Measurements from ENCODE around the gene MRPS31.
"Not testable (repeated sequence)": the region's sequence is repeated elsewhere in the genome, so short reads cannot be mapped to it uniquely, and the experiment has no call there.

MRPS31 gene

DNA sequence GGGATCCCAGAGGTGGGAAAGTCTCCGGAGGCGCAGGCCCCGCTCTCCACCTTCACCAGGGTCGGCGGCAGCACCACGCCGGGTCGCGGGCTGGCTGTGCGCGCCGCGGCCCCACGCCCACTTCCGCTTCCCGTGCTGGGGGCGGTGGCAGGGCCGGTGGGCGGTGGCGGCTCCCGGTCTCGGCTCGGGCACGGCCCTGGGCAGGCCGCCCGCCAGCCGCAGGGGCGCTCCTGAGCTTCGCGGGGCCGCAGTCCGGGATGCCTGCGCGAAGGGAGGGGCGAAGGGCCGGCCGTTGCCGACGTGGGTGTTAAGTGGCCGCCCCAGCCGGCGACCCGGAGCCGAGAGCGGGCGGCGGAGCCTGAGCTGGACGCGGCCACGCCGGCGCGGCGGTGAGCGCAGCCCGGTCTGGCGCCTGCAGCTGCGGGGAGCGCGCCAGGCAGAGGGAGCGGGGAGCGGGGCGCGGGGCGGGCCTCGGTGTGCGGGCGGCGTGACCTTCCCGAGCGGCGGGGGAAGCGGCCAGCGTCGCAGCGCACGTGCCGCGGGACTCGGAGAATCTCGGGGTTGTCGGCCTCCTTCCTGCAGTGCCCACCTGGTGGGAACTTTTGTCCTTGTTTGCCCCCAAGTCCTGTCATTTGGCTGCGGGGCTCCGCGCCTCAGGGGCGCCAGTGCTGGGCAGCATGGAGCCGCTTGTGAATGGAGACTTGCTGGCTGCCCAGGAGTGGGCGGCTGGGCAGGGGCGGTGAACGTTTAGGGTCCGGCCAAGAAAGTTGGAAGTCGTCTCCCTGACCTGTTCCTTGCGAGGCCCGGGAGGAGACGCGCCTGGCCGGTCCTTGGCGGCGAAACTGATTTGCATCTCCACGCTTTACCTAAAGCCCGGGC is 18.5 kb upstream of the MRPS31 start, which contains the start of gene SLC25A15:
Gene SLC25A15, plus strand, starts transcription at position 337 of the 879 bp plus-strand sequence. CDS start 3,616 bp downstream, outside the sequence.
- DNase-seq = no peak

DNA sequence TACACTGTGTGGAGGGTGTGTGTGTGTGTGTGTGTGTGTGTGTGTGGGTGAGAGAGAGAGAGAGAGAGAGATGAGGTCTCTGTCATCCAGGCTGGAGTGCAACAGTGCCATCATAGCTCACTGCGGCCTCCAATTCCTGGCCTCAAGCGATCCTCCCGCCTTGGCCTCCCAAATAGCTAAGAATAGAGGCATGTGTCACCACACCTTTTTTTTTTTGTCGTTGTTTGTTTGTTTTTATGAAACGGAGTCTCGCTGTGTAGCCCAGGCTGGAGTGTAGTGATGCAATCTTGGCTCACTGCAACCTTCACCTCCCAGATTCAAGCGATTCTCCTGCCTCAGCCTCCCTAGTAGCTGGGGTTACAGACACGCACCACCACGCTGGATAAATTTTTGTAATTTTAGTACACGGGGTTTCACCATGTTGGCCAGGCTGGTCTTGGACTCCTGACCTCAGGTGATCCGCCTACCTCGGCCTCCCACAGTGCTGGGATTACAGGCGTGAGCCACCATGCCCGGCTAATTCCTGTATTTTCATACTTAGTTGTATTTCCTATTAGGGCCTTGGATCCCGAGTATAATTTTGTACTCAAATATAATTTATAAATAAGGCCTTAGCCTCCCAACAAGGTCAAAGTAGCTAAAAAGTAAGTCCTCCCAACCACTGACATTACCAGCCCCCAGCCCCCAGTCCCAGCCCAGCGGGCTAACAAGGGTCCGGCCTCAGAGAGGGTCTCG is 17.7 kb upstream of the MRPS31 start:
- DNase-seq = not testable (repeated sequence)

DNA sequence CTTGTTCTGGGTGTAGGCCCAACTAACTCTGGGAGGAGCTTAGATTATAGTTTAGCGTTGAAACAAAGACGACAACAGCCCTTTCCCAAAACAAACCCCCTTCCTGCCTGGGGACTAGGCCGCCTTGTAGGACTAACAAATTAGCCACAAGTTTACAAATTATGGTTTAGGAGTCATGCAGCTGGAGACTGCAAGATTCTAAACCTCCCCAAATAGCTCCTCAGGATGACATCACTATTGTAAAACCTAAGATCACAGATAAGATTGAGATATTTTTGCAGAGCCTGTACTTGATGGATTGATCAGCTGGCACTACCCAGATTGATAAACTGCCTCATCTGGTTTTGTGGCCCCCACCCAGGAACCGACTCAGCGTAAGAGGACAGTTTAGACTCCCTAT is 16.1 kb upstream of the MRPS31 start:
- DNase-seq = no peak

DNA sequence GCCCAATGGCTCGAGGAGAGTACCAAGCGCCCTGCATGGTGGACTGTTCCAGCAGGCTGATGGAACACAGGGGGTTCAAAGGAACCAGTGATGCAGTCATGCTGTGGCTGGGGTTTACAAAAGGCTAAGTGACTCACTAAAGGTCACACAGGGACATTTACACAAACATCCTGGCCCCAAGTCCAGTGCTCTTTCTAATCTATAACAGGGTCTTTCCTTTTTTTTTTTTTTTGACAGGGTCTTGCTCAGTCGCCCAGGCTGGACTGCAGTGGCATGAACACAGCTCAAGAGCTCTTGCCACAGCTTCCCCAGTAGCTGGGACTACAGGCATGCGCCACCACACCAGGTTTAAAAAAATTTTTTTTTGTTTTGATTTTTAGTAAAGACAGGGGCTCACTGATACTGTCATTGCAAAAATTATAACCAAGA is 15.6 kb upstream of the MRPS31 start:
- DNase-seq = no peak

DNA sequence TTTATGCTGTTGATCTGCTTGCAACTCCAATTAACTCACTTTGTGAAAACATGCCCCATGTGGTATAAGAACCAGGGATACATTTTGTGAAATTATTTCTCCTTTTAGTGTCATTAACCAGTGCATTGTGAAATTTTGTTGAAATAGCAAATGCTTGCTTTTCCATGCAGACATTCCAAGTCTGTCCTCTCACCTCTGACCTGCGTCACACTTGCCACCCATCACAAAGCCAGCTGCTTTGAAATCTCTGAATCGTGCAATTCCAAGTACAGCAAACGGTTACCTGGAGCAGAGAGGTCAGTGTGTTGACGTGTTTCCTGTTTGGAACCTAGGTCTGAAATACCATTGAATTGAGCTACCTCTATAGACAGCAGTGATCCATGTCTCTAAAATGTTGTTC is 13.6 kb upstream of the MRPS31 start:
- no peak for DNase-seq

DNA sequence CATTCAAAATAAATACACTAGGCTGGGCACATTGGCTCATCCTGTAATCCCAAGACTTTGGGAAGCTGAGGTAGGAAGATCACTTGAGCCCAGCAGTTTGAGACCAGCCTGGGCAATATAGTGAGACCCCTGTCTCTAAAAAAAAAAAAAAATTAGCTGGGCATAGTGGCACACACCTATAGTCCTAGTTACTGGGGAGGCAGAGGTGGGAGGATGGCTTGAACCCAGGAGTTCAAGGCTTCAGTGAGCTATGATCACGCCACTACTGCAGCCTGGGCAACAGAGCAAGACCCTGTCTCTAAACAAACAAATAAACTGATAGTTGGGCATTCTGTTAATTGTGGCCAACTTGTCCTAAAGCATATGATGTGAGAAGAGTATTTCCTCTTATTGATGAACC is 12.0 kb upstream of the MRPS31 start:
- DNase-seq = not testable (repeated sequence)

DNA sequence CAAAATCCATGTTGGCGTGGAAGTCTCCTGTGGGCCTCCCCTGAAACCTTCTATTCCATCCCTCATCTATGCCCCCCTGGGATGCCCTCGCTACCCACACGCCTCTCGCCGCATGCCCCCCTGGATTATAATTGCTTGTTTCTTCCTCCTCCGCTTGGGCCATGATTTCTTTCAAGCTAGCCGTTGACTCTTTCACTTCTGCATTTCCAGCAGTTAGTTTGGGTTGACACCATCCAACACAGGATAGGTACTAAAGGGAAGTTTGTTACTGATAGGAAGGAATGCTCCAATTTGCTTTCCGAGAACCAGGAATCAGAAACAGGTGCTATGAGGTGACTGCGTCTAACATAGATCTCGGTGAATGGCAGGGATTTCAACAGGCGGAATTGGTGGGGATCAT is 10.7 kb upstream of the MRPS31 start:
- DNase-seq = no peak

DNA sequence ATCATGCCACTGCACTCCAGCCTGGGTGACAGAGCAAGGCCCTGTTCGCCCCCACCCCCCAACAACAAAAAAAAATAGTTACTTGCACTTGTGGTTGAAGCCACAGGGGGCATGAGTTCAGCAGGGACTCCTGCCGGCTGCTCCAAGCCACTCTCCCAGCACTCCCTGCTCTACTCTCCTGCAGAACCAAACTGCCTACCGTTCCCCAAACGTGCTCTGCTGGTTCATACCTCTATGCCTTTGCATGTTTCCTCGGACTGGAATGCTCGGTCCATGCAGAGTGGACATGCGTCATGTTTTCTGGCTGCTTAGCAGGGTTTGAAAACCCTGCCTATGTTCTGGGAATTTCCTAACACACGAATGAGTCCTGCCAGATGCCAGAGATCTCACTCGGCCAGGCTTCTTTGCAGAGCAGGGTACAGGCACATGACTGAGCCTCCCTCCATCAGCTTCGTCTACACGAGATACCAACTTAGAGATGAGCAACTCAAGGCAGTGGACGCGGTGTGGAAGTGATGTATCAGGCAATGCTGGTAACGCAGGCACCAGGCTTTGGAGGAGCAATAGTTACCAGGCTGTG is 9.9 kb upstream of the MRPS31 start:
- DNase-seq = no peak

DNA sequence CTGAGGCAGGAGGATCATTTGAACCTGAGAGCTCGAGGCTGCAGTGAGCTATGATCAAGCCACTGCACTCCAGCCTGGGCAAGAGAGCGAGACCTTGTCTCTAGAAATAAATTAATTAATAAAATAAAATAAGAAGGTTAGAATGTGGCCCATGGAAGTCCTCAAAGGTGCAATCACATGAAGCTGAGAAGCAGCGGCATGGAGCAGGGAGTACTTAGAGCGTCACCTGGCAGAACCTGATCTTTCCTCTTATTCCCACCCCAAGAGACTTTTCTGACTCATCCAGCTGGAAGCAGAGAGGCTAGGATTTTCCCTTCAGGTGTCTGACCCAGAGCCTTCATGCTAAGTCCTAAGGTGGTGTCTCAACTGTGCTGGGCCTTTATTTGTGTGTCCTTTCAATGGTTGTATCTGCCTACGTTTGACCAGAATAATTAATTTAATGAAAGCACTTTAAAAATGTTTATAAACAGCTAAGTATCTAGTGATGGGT is 8.9 kb upstream of the MRPS31 start:
- DNase-seq = no peak

DNA sequence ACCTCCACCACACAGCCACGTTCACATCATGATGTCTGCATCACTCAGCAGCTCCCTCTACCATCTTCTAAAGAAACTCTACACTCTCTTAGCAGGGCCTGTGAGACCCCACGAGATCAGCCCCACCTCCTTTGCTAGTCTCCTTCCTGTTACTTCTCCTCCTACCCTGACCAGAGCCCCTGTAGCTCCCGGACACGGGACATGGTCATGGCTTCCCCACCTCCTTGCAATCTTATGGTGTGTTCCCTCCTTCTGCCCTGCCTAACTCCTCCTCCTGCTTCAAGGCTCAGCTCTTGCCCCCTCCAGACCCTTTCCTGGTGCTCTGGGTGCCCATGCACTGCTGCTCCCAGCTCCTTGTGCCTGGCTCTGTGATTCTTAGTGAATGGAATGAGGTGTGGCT is 8.1 kb upstream of the MRPS31 start:
- DNase-seq = no peak

DNA sequence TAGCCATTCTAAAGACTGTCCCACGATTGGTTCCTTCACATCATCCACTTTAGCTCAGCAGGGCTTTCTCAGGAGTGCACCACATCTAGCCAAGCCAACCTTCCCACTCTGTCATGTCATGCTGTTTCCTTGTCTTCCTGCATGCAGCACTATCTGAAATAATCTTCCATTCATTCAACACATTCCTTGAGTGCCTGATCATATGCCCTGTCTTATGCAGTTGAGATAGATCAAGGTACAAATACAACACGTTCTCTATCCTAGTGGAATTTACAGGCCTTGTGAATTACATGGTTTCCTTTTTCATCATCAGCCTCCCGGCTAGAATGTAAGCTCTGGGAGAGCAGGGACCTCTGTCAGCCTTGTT is 6.8 kb upstream of the MRPS31 start:
- no peak for DNase-seq

DNA sequence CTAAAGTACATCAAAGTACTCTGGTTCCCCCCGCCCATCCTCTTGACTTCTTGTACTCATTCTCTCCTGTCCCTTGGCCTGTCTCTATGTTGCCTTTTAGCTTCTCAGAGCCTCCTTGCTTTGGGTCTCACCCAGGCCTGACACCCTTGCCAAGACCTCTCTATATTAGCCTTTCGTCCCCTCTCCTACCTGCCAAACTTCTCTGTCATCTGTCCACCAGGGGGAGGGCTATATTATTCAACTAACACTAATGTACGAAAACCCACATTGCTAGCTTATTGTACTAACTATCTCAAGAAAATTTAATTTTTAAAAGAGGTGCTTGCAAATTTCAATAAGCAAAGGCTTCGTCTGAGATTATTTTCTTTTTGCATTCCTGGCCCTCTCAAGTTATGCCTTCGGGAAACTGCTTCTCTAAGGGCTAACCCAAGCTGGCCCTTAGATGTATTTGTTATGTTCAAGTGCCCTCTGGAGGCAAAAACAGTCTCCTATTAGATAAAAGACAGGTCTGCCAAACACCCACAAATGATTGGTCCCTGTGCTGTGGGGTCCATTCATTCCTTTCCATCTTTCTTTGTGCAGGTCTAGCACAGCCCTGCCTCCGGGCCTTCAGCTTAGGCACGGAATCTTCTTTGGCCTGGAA is 6.3 kb upstream of the MRPS31 start:
- DNase-seq = no peak

DNA sequence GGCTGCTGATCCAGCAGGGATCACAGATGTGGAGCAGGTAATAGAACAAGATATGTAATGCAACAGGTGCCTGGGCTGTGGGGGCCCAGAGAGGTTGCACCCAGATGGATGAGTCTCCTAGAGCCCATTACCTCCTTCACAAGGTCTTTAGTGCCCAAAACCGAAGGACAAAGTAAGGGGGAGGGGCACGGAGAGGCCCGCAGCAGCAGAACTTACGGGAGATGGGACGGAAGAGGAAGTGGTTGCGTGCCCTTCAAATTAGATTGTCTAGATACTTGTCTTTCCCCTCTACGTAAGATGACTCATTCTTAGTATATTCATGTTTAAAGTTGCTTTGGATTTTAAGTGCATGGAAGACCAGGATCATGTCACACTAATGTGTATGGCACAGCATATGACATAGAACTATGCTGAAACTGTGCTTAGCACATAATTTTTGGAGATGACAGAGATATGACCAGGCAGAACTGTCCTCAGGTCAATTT is 5.7 kb upstream of the MRPS31 start:
- no peak for DNase-seq

DNA sequence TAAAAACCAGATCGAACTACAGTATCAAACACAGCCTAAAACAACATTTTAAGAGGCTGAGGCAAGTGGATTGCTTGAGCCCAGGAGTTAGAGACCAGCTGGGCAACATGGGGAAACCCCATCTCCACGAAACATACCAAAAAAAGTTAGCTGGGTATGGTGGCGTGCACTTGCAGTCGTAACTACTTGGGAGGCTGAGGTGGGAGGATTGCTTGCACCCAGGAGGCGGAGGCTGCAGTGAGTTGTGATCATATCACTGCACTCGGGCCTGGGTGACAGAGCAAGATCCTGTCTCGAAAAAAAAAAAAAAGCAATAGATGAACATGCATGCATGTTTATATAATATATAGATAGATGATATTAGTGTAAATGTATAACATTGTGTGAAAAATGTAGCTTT is 5.2 kb upstream of the MRPS31 start:
- no peak for DNase-seq

DNA sequence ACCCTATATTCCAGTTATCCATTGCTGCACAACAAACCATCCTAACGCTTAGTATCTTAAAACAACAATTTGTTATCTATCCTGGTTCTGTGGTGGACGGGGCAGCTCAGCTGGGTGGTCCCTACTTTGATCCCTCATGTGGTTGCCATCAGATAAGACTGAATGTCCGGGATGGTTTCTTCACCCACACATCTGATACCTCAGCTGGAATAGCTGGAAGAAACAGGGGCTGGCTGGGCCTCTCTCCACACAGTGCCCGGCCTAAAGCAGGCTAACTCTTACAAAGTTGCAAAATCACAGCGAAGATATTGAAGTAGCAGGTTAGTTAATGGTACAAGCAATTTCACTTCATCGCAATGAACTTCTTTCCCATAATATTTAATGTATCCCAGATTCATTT is 3.7 kb upstream of the MRPS31 start:
- DNase-seq = no peak

DNA sequence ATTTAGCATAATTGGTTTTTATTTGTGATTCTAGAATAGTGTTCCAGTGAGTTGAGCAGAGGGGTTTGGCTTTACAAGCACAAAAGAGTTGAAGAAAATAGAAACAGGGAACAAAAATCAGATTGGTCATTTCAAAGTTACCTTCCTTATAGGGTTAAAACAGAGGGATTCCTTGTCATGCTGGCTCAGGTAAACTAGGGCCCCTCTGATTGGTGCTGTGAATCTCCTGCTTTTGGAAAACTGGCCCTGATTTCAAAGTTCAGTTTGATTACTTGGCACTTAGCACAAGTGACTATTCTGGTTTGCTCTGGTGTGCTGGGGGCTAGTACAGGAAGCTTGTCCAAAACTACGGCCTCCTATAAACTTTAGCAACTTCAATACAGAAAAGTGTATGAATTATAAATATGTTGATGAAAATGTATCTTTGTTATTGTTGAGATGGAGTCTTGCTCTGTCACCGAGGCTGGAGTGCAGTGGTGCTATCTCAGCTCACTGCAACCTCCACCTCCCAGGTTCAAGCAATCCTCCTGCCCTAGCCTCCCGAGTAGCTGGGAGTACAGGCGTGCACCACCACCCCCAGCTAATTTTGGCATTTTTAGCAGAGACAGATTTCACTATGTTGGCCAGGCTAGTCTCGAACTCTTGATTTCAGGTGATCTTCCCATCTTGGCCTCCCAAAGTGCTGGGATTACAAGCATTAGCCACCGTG is 1.9 kb upstream of the MRPS31 start:
- no peak for DNase-seq

DNA sequence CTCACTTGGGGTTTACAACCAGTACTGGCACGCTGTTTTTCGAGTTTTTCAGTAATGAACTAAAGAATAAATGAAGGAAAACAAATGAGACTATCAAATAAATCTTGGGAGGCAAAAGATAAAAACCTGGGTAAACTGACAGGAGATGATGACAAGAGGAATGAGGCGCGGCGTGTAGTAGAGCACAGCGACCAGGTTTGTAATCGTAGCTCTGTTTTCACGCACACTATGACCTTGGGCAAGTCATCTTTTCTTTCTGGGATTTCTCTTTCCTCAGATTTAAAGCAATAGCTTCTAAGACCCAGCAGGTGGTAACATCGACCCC is 419 bp downstream of the MRPS31 start:
- no peak for DNase-seq

DNA sequence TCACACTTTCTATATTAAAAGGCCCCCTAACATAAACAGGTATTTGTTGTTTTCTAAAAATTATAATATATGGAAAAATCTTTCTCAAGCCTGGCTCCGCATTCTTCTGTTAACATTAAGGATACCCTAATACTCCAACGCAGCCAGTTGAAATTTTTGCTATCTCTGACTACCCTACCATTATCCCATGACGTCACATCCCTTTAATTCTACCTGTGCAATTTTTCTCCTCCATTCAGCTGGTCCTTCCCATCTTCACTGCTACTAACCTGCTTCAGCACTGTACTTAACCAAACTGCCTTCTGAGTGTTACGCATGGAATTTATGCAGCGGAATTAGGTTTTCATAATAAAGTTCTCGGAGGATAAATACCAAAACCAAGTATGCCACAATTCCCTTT is 1.0 kb downstream of the MRPS31 start:
- DNase-seq = no peak

DNA sequence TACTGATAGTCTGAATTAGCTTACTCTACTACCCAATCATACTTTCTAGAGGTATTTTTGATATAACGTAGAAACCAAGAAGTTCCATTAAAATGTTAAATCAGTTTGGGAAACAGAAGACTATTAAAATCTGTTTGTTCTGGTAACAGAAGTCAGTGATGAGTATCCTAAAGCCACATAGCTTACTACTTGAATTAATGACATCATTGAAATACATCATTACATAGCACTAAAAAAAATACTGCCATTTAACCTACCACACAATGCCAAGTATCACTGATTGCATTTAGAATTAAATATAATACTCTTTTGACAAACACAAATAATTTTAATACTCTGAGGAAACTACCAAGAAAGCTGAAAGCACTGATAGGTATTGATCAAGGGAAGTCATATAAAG is 5.4 kb downstream of the MRPS31 start:
- no peak for DNase-seq

DNA sequence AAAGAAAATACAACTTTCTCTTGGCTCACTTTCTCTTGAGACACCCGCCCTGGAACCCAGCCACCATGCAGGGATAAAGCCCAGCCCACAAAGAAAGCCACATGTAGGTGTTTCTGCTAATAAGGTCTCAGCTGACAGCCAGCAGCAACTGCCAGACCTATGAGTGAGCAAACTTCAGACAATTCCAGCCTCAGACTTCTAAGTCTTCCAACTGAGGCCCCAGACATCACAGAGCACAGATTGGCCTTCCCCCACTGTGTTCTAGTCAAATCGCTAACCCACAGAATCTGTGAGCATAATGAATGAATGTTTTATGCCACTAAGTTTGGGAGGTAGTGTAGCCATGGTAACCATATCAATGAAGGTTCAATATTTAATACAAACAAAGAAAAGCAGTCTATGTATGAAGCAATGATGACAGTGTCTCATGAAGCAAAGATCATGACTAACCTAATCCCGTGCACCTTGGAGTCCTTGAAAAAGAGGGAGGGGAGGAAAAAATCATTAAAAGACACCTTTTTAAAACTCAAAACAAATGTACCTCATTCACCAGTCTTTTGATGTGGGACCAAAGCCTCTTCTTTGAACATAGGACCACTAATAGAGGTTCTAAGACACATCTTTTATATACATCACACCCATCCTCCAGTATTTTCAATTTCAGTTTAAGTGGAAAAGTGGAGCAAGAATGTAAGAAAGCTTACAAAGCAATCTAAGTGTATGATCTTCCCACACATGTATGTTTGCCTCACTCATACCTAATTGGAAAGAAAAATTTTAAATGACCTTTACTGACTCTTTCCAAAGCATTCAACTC is 6.2 kb downstream of the MRPS31 start:
- DNase-seq = no peak

DNA sequence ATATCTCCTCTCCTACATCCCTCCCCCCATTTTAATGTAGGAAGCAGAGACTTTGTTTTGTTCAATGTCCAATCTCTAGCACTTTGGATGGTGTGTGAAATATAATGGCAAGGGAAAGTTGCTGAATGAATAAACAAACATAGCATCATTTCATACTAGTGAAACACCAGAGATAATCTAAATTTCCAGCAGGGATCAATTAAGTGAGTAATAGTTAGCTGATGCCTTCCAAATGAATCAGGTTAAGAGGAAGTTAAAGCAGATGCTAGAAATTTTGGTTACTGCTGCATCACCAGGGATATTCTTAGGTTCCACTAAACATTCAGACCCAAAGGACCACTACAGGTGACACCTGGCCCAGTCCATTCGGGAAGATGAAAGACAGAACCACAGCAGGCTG is 8.1 kb downstream of the MRPS31 start:
- DNase-seq = no peak

DNA sequence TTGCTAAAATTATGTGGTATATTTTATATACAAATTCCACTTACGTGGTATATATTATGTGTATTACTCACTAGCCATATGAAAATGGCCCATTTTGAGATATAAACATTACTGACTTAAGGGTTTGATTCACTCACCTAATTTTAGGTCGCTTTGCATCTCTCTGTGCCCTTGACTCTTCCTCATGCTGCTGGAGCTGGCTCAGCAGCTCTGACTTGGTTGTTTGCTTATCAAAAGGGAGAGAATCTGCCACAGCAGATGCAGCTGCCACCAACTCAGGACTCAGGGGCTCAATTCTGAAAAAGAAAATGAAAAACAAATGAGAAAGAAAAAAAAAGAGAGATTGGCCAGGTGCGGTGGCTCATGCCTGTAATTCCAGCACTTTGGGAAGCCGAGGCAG is 12.2 kb downstream of the MRPS31 start:
- DNase-seq = no peak

Data from NCI-H187 treated with DMSO at 0.1 percent for 48 hours (cell line).